Embryonic facial prominence (tissue), 1 donor: ENCODE results near the gene GJD4.

Experiments
- DNase-seq: peaks from one replicate; pipeline ENCODE4 v3.0.0-alpha.2; 2016; ENCODE audit errors: extremely low spot score

GJD4 gene

DNA sequence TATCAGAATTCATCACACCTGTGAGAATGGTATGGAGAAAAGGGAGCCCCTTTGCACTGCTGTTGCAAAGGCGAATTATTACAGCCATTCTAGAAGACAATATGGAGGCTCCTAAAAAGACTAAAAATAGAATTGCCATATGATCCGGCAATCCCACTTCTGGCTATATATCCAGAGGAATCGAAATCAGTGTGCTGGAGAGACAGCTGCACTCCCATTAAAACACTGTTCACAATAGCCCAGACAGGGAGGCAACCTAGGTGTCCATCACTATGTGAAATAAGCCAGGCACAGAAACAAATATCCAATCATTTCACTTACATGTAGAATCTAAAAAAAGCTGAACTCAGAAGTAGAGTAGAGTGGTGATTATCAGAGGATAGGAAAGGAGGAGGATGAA lies 26.0 kb upstream of the GJD4 start:
- no peak for DNase-seq

DNA sequence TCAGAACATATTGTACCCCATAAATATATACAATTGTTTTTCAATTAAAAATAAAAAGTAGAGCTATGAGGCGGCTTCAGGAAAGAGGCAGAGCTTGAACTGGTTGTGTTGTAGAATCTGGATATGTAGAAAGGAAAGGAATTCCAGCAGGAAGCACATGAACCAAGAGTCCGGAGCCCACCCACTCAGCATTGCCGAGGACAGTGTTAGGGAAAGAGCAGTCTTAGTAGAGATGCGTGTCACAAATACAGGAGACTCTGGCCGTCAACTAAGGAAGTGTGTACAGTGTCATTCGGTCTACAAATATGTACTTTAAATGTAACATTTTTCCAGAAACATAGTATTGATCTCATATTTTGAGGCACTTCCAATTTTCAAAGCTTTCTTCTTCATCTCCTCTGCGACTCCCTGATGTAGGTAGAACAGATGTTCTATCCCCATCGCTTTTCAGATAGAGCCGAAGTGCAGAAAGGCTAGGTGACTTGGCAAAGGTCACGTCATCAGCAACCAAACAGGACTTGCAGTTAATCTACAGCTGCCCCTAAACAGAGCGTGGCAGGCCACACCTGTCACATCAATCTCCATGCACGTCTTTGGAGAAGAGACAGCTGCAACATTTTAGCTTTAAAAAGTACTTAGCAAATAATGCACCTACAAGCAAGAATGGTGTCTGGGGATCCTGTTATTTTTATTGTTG lies 25.3 kb upstream of the GJD4 start:
- no peak for DNase-seq

DNA sequence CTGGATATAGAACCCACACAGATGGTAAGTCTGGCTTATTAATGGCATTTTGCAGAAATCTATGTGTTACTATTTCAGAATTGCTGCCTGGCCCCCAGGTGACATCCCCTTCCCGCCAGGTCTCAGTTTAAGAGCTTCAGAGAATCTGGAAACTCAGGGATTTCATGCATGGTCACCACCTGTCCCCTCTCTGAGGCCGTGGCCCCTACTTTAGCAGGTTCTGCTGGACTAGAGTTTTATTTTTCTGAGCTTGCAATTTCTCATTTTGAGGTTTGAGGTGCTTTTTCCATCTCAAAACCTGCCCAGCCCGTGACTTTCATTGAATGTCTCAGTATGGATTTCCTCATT lies 24.7 kb upstream of the GJD4 start:
- DNase-seq: no peak

- DNase-seq: no peak
Measured at GRCh38 chr10:35581655-35582054, 23.5 kb upstream of the GJD4 start.

- no peak for DNase-seq
Measured at GRCh38 chr10:35584946-35585345, 20.2 kb upstream of the GJD4 start.

GRCh38 chr10:35585356-35585755 lies 19.8 kb upstream of the GJD4 start:
- DNase-seq: no peak

GRCh38 chr10:35585903-35586535 lies 19.1 kb upstream of the GJD4 start:
- DNase-seq: no peak

DNA sequence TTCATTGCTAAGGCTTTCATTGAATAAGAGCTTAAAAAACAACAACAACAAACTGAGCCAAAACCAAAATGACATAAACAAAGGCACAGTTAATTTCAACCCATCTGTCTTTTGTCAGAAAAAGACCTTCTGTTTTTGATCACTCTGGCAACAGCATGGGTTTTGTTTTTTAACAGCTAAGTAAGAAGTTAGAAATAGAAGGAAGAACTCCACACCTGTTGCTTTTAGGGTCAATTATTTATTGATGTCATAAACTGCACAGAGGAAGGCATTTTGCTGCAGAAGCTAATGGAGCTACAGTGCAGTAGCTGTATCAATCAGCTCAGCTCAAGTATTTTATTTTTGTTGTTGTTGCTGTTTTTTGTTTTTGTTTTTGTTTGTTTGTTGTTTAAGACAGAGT lies 16.3 kb upstream of the GJD4 start:
- no peak for DNase-seq

GRCh38 chr10:35592441-35592840 lies 12.7 kb upstream of the GJD4 start:
- DNase-seq: no peak

GRCh38 chr10:35594115-35595079 lies 10.7 kb upstream of the GJD4 start:
- no peak for DNase-seq

DNA sequence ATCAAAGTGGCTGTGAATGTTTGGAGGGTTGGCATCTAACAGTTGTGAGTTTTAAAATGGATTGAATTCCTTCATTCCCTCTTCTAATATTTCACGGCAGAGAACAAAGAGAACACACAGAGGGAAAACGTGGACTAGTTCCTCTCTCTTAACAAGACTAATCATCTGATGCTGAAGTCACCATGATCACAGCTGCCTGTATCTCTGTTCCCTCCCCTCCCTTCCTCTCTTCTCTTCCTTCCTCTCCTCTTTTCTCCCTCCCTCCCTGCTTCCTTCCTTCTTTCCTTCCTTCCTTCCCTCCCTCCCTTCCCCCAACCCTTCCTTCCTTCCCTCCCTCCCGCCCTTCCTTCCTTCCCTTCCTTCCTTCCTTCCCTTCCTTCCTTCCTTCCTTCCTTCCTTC lies 10.0 kb upstream of the GJD4 start:
- no peak for DNase-seq

DNA sequence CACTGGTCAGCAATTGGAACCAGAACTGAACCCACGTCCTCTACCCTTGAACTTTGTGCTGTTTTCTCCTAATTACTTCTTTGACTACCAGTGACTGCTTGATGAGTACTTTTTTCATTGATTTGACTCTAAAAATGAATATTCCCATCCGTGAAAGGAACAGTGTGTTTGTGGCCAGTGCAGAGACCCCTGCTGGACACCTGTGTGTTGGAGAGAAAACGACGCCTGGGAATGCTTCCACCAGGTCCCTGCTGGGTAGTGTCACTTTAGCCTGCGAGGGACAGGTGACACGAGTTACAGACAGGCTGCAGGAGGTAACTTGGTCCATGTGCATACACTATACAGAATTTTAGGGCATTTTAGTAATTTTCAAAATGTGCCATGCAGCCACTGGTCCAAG lies 6.8 kb upstream of the GJD4 start:
- no peak for DNase-seq

DNA sequence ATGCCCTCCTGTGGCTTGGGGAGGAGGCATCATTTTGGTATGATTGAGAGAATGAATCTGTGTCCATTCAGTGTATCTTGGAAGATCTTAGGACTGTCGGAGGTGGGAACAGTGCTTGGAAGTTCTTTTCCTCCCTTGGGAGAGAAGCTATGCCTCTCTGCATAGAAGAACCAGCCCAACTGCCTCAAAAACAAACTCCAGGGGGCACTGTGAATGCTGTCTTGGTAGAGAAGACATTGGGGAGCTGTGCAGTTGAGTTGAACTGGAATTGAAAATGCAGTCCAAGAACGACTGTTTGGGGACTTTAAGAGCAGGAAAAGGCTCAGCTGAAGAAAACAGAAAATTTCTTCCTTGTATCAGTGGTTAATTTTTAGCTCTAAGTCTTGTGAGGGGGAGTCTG lies 4.9 kb upstream of the GJD4 start:
- DNase-seq: no peak

- no peak for DNase-seq
Measured at GRCh38 chr10:35606430-35606829, 1.3 kb downstream of the GJD4 start.

- no peak for DNase-seq
Measured at GRCh38 chr10:35607475-35608327, 2.6 kb downstream of the GJD4 start.

DNA sequence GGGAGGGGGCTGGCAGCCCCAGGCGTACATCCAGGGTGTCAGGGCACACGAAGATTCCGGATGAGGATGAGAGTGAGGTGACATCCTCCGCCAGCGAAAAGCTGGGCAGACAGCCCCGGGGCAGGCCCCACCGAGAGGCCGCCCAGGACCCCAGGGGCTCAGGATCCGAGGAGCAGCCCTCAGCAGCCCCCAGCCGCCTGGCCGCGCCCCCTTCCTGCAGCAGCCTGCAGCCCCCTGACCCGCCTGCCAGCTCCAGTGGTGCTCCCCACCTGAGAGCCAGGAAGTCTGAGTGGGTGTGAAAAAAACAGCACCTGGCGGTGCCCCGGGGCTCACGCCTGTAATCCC lies 3.2 kb downstream of the GJD4 start:
- DNase-seq: no peak

- DNase-seq: no peak
Measured at GRCh38 chr10:35611750-35612149, 6.6 kb downstream of the GJD4 start.

- no peak for DNase-seq
Measured at GRCh38 chr10:35612385-35613106, 7.4 kb downstream of the GJD4 start.

DNA sequence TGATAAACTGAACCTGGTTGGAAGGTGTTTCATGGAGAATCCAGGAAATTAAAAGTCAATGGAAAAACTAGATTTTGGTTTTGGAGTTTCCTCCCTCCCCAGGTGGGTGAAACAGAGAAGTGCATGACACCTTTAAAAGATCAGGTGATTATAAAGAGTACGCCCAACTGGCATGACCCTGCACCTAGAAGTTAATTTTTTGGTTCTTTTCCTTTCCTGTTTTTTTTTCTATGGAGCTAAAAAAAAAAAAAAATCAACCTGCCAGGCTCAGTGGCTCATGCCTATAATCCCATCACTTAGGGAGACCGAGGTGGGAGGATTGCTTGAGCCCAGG lies 7.9 kb downstream of the GJD4 start:
- no peak for DNase-seq

GRCh38 chr10:35613597-35614226 lies 8.6 kb downstream of the GJD4 start:
- no peak for DNase-seq

GRCh38 chr10:35614312-35614711 lies 9.2 kb downstream of the GJD4 start:
- DNase-seq: no peak
